GM21367 (cell line): ENCODE measurements around the gene HDGFL2.

Experiments used
- ATAC-seq: cut with Tn5 transposase; IDR thresholded peaks from one replicate; pipeline ENCODE4 v1.9.1; 2021; ENCODE audit not compliant: unreplicated experiment

HDGFL2 gene

GRCh38 chr19:4472174-4472974 lies at the start of gene HDGFL2:
Gene HDGFL2, plus strand, starts transcription at chr19:4472297. Its CDS starts 54 bp downstream, at chr19:4472351.
- no peak for ATAC-seq

- ATAC-seq: no peak
Observed at GRCh38 chr19:4423416-4424126, 48.5 kb upstream of the HDGFL2 start.

- no peak for ATAC-seq
Observed at GRCh38 chr19:4425537-4425936, 46.6 kb upstream of the HDGFL2 start.

DNA sequence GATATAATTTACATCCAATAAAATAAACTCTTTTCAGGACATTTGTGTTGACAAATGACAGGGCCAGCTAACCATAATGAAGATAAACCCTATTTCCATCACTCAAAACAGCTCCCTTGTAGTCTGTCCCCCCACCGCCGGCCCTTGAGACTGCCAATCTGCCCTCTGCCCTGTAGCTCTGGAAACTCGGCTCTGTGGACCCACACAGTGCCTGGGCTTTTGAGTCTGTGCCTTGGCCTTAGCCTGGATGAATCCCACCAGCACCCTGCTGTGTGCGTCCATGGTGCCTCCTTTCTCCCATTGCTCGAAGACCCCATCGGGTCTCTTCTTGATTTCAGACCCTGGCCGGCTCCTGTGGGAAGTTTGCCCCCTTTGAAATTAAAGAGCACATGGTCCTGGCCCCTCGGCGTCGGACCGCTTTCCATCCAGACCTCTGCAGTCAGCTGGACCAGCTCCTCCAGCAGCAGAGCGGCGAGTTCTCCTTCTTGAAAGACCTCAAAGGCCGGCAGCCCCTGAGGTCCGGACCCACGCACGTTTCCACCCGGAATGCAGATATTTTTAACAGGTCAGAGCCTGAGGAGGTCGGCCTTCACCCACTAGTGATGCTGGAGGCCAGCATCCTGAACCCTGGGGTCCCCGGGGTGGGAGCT lies 43.6 kb upstream of the HDGFL2 start:
- no peak for ATAC-seq

DNA sequence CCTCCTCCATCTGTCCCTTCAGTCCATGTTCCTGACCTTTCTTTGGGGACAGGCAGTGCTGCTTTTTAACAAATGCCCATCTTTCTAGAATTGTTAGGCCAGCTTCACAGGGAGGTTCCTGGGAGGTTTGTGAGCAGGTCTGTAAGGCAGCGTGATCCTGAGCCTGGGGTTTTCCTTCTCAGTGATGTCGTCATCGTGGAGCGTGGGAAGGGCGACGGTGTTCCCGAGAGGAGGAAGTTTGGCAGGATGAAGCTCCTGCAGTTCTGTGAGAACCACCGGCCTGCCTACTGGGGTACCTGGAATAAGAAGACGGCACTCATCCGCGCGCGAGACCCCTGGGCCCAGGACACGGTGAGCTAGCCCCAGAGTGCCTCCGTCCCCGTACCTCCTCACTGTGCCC lies 42.8 kb upstream of the HDGFL2 start:
- no peak for ATAC-seq

GRCh38 chr19:4429771-4430171 lies 42.3 kb upstream of the HDGFL2 start:
- ATAC-seq: no peak

- no peak for ATAC-seq
Observed at GRCh38 chr19:4430760-4431159, 41.3 kb upstream of the HDGFL2 start.

DNA sequence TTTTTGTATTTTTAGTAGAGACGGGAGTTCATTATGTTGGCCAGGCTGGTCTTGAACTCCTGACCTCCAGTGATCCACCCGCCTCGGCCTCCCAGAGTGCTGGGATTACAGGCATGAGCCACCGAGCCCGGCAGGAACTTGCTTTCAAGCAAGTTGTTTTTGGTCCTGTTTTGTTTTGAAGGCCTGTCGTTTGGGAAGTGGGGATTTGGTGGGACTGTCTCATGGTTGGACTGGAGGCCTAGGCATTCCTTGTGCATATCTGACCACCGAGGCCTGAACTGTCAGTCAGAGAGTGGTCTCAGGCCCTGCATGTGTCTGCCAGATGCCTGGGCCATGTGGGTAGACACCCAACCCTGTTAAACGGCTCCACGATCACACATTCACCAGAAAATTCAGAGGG lies 40.8 kb upstream of the HDGFL2 start:
- no peak for ATAC-seq

GRCh38 chr19:4431808-4432674 lies 40.1 kb upstream of the HDGFL2 start:
- ATAC-seq: no peak

- no peak for ATAC-seq
Observed at GRCh38 chr19:4432918-4433506, 39.1 kb upstream of the HDGFL2 start.

DNA sequence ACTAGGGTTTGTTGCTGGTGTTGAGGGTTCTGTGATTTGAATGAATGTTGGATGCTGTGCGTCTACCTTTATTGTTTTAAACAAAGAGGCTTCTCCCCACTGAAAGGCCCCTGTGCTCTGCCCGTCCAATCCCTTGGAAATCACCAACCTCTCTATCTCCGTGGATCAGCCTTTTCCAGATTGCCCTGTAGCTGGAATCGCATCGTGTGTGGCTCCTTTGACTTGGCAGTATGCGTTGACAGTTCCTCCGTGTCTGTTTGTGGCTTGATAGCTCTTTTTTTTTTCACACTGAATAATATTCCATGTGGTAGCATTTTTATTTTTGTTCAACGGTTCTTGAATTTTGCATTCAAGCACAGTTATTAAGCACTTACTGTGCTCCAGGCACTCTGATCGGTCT lies 37.7 kb upstream of the HDGFL2 start:
- ATAC-seq: no peak

GRCh38 chr19:4436231-4436630 lies 35.9 kb upstream of the HDGFL2 start:
- no peak for ATAC-seq

- no peak for ATAC-seq
Observed at GRCh38 chr19:4437103-4437502, 35.0 kb upstream of the HDGFL2 start.

DNA sequence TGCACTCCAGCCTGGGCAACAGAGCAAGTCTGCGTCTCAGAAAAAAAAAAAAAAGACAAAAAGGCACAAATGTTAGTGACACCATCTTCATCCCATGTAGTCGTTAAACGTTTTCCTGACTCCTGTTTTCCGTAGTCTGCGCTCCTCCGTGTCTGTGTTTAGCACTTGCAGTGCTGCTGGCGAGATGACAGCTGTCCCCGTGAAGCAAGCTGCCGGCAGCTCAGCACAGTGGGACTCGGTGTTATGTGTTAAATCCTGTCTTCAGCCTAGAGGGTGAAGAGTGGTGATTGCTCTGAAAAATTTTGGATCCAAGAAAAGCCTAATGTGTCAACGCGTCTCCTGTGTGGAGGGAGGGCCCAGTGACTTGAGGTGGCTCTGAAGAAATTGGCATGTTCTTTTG lies 32.9 kb upstream of the HDGFL2 start:
- ATAC-seq: no peak

GRCh38 chr19:4441994-4442818 lies 29.9 kb upstream of the HDGFL2 start:
- no peak for ATAC-seq

DNA sequence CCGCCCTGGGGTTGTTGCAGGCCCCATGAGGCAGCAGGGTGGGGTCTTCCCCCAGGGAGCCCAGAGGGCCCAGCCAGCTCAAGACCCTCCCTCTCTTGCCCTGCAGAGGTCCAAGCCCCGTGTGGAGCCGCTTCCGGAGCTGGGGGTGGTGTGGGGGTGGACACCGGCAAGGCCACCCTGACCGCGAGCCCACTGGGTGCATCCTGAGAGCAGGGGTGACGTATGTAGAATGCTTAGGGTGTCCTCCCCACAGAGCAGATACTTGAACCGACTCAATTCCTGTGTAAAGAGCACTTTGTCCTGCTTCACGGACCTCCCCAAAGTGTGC lies 29.3 kb upstream of the HDGFL2 start:
- no peak for ATAC-seq

DNA sequence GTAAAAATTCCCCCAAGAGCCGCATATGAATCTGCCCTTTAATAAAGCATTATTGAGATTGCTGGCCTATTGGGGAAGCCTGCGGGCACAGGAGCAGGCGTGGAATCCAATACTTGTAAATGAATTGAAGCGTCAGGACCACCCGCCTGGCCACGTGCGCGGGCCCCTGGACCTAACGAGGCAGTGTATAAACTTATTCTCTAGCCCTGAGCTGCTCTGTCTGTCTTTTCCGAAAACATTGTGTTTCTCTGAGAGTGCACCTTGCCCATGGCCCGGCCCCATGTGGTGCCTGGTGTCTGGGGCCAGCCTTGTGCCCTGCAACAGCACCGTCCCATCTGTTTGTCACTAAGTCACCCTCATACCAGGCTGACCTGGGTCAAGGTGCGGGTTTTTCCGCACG lies 28.9 kb upstream of the HDGFL2 start:
- ATAC-seq: no peak

GRCh38 chr19:4443966-4444764 lies 27.9 kb upstream of the HDGFL2 start:
- no peak for ATAC-seq
